SK-N-SH treated with all-trans-retinoic acid at 6 μM for 48 hours (cell line): ENCODE measurements around the gene AMFR.

ENCODE experiments used
- ARNTL ChIP-seq: fragments of 450-650 bp; formaldehyde crosslinking; IDR thresholded peaks from 2 replicates; pipeline ENCODE4 v1.5.0; 2020; ENCODE audit warnings: low read depth, mild to moderate bottlenecking, moderate library complexity, borderline replicate concordance
- BACH2 ChIP-seq: fragments of 250-450 bp; sonication (Bioruptor Pico); IDR thresholded peaks from 2 replicates; pipeline ENCODE4 v1.9.0; 2021; ENCODE audit warnings: mild to moderate bottlenecking, borderline replicate concordance
- CREB5 ChIP-seq: fragments of 250-450 bp; sonication (Bioruptor Pico); IDR thresholded peaks from 2 replicates; pipeline ENCODE4 v1.5.1; 2020; ENCODE audit warnings: low read depth, mild to moderate bottlenecking, moderate library complexity
- CSDC2 ChIP-seq: fragments of 250-450 bp; sonication (Bioruptor Pico); IDR thresholded peaks from 2 replicates; pipeline ENCODE4 v1.5.0; 2020; ENCODE audit warnings: mild to moderate bottlenecking, moderate library complexity
- GLIS3 ChIP-seq: fragments of 250-450 bp; sonication (Bioruptor Pico); IDR thresholded peaks from 2 replicates; pipeline ENCODE4 v1.5.0; 2020; ENCODE audit warnings: mild to moderate bottlenecking, moderate library complexity
- PATZ1 ChIP-seq: fragments of 250-450 bp; sonication (Bioruptor Pico); IDR thresholded peaks from 2 replicates; pipeline ENCODE4 v1.8.0; 2020; ENCODE audit warnings: mild to moderate bottlenecking, moderate library complexity, borderline replicate concordance
- RARB ChIP-seq: fragments of 250-450 bp; sonication (Bioruptor Pico); IDR thresholded peaks from 2 replicates; pipeline ENCODE4 v1.8.0; 2021; ENCODE audit warnings: mild to moderate bottlenecking, moderate library complexity
- TCF4 ChIP-seq: fragments of 250-450 bp; sonication (Bioruptor Pico); IDR thresholded peaks from 2 replicates; pipeline ENCODE4 v1.8.0; 2021; ENCODE audit warnings: mild to moderate bottlenecking, moderate library complexity, borderline replicate concordance
- TOX ChIP-seq: fragments of 250-450 bp; sonication (Bioruptor Pico); IDR thresholded peaks from 2 replicates; pipeline ENCODE4 v1.8.0; 2021; ENCODE audit warnings: mild to moderate bottlenecking, moderate library complexity, borderline replicate concordance
- ZC3H10 ChIP-seq: fragments of 250-450 bp; sonication (Bioruptor Pico); IDR thresholded peaks from 2 replicates; pipeline ENCODE4 v1.5.1; 2021; ENCODE audit warnings: mild to moderate bottlenecking, moderate library complexity
- ZFP3 ChIP-seq: fragments of 250-450 bp; sonication (Bioruptor Pico); IDR thresholded peaks from 2 replicates; pipeline ENCODE4 v1.5.0; 2020; ENCODE audit warnings: mild to moderate bottlenecking, moderate library complexity
- ZFP30 ChIP-seq: fragments of 450-650 bp; formaldehyde crosslinking; IDR thresholded peaks from 2 replicates; pipeline ENCODE4 v1.5.0; 2022; ENCODE audit warnings: mild to moderate bottlenecking, moderate library complexity

- no peak for TF ChIP-seq CREB5 (CRISPR knock-in tag)
- no peak for TF ChIP-seq ZFP3
- no peak for TF ChIP-seq PATZ1 (CRISPR knock-in tag)
- no peak for TF ChIP-seq ARNTL
- TF ChIP-seq RARB: no peak
- no peak for TF ChIP-seq CSDC2
- no peak for TF ChIP-seq ZFP30 (CRISPR knock-in tag)
- TF ChIP-seq TOX (CRISPR knock-in tag): no peak
- no peak for TF ChIP-seq TCF4 (CRISPR knock-in tag)
- no peak for TF ChIP-seq BACH2
- no peak for TF ChIP-seq ZC3H10 (CRISPR knock-in tag)
- no peak for TF ChIP-seq GLIS3
Observed at GRCh38 chr16:56424404-56424764, 961 bp downstream of the AMFR start.
